HFF-Myc (cell line): Measurements from ENCODE around the gene NPFF.

Experiments
- DNase-seq: peaks from one replicate; pipeline ENCODE4 v3.0.0-alpha.2; 2011; ENCODE audit warnings: low read depth; ENCODE audit errors: extremely low read depth
- H3K4me3 ChIP-seq: replicated peaks from 2 replicates; pipeline ENCODE4 v1.5.1; 2011; ENCODE audit warnings: low read depth, mild to moderate bottlenecking, control low read depth, low read length
- CTCF ChIP-seq: IDR thresholded peaks from 2 replicates; pipeline ENCODE4 v1.5.1; 2012; ENCODE audit warnings: mild to moderate bottlenecking, low read depth, low read length, control low read depth; ENCODE audit errors: missing control alignments

The NPFF gene

GRCh38 chr12:53459097-53459496 lies 48.2 kb downstream of the NPFF start:
- no peak for TF ChIP-seq CTCF
- no peak overlapping the region for H3K4me3 ChIP-seq
- DNase-seq, result no peak
